Coronary artery (tissue), 2 donors: ENCODE measurements around the gene DUSP28.
A peak's percentile ranks its signal among the peaks of the same experiment; 100 is the strongest.

ENCODE experiments used
- DNase-seq: peaks from one replicate; pipeline ENCODE4 v3.0.0-alpha.2; 2017; ENCODE audit warnings: low spot score
- H3K27ac ChIP-seq, 2 donors: fragments of 200-600 bp; sonication (generic); one replicate each; pipeline ENCODE4 v1.5.1; 2016 to 2019
- H3K4me3 ChIP-seq: fragments of 200-600 bp; sonication (generic); 2 replicates; pipeline ENCODE4 v1.5.1; 2016; ENCODE audit warnings: mild to moderate bottlenecking, moderate library complexity
- CTCF ChIP-seq: fragments of 200-600 bp; sonication (generic); IDR thresholded peaks from one replicate; pipeline ENCODE4 v1.5.1; 2019; ENCODE audit warnings: antibody characterized with exemption

Gene DUSP28

DNA sequence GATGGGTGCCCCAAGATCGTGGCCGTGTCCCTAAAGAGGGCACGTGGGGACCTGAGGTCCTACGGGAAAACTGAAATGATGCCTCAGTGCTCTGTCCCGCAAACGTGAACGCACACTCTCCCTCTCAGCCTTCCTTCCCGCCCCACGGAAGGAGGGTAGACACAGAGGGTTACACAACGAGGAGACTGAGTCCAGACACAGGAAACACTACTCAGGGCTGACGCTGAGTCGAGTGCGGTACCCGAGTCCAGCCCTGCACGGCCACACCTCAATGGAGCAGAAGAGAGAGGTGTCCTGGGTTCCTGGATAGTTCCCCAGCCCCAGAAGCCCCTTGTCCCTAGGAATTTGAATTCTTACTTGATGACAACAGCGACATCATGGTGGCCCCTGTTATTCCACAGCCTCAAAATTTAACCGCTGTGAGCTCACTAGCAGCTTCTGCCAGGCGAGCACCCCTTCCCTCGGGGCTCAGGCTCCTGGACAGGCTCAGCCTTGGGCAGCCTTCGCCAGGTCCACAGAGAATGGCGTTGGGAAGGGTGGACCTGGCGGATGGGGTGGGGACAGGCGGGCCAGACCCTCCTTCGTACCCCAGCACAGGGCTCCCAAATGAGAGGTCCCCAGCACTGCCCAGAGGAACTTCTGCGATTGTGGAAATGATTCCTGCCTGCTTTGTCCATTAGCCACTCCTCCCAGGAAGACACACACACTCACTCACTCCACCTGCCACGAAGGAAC lies 7.1 kb downstream of the DUSP28 start:
- DNase-seq: no peak
- Histone ChIP-seq H3K27ac (peak overlapping the region; percentile 92 to 99), H3K4me3 (peak overlapping the region; percentile 79)
- no peak for TF ChIP-seq CTCF

DNA sequence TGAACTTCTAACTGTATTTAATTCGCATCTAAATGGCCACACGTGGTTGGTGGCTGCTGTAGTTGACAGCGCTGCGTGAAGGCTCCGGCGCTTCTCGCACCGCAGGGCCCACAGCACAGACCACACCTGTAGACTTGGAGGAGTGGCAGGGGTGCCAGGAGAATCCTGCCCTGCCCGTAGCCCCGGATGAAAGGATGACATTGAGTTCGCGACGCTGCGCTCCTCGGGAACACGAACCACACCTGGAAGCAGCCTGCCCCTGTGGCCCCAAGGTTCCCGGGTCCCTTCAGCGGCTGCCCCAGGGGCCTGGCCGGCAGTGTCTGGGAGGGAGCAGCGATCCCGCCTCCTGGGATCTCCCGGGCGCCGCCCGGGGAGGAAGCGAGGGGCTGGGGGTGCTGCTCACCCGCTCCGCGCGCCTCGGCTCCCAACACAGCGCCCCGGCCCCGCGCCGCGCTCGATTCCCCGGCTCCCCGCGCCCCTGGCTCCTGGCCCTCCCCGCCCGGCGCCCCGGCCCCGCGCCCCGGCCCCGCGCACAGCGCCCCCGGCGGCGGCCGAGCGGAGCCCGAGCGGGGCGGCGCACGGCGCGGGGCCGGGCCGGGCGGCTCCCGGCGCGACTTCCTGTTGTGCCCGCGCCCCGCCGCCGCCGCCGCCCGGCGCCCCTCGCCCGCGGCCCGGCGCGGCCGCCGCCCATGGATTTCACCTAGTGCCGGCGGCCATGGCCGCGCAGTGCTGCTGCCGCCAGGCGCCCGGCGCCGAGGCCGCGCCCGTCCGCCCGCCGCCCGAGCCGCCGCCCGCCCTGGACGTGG lies 7.9 kb downstream of the DUSP28 start, which contains the start of gene RNPEPL1:
RNPEPL1 (plus strand) TSS at position 613 of the 806 bp plus-strand sequence; CDS start at position 716, 103 bp downstream.
- H3K27ac ChIP-seq: peak within 1 kb of the TSS; percentile 92 to 99
- TF ChIP-seq CTCF: no peak
- no peak for DNase-seq
- H3K4me3 ChIP-seq: peak within 1 kb of the TSS; percentile 79

GRCh38 chr2:240568678-240569522 lies 8.7 kb downstream of the DUSP28 start:
- H3K27ac ChIP-seq: peak overlapping the region in 1 of 2 donors; percentile 99
- no peak for DNase-seq

GRCh38 chr2:240569523-240569997 lies 9.4 kb downstream of the DUSP28 start:
- H3K27ac ChIP-seq: peak overlapping the region in 1 of 2 donors; percentile 99
- peak overlapping the region; percentile 79 for H3K4me3 ChIP-seq
- DNase-seq: no peak
- TF ChIP-seq CTCF: no peak

More at GRCh38 chr2:240568678-240569522, 8.7 kb downstream of the DUSP28 start:
- no peak for TF ChIP-seq CTCF
- H3K4me3 ChIP-seq: peak overlapping the region; percentile 79

- H3K4me3 ChIP-seq: peak overlapping the region; percentile 79
- peak overlapping the region in 1 of 2 donors; percentile 99 for H3K27ac ChIP-seq
- TF ChIP-seq CTCF: no peak
- no peak for DNase-seq
Measured at GRCh38 chr2:240569998-240570530, 9.9 kb downstream of the DUSP28 start.

GRCh38 chr2:240570531-240571313 lies 10.6 kb downstream of the DUSP28 start:
- no peak for TF ChIP-seq CTCF
- no peak overlapping the region for H3K27ac ChIP-seq
- no peak for DNase-seq
- H3K4me3 ChIP-seq: peak overlapping the region; percentile 79
